Esophagus squamous epithelium (tissue), 5 donors: ENCODE results near the gene G0S2. TPM values are rescaled to one million over a fixed set of nuclear protein-coding genes. Genes with fewer than 3 reads are reported as not detected.

Source experiments
- DNase-seq: peaks from one replicate; lab custom pipeline; 2025; lab: John Stamatoyannopoulos, UW
- H3K27ac ChIP-seq, 4 donors: fragments of 200-600 bp; sonication (generic); one replicate each; pipeline ENCODE4 v1.5.1; 2016 to 2019; ENCODE audit warnings: mild to moderate bottlenecking in 1 of 4
- H3K27me3 ChIP-seq, 4 donors: fragments of 200-600 bp; sonication (generic); 1 replicate in 3 of 4; 2 replicates in 1 of 4; pipeline versions ENCODE4 v1.5.1 to v1.6.0; 2017 to 2021; ENCODE audit warnings: antibody characterized with exemption in 1 of 4
- H3K36me3 ChIP-seq, 3 donors: fragments of 200-600 bp; sonication (generic); one replicate each; pipeline ENCODE4 v1.5.1; 2016 to 2019
- H3K4me1 ChIP-seq, 3 donors: fragments of 200-600 bp; sonication (generic); one replicate each; pipeline ENCODE4 v1.5.1; 2017 to 2019
- H3K4me3 ChIP-seq, 4 donors: fragments of 200-600 bp; sonication (generic); 1 replicate in 3 of 4; 2 replicates in 1 of 4; pipeline ENCODE4 v1.5.1; 2016 to 2019; ENCODE audit warnings: mild to moderate bottlenecking in 2 of 4, moderate library complexity in 1 of 4
- H3K9me3 ChIP-seq, 3 donors: fragments of 200-600 bp; sonication (generic); one replicate each; pipeline ENCODE4 v1.5.1; 2016 to 2019
- CTCF ChIP-seq, 6 experiments: fragments of 450-650 bp in 4 of 6; fragments of 200-600 bp in 2 of 6; sonication (generic) in 2 of 6; IDR thresholded peaks; one replicate each; pipeline ENCODE4 v1.5.1; 2016 to 2019; ENCODE audit warnings: antibody characterized with exemption in 6 of 6, mild to moderate bottlenecking in 4 of 6, moderate library complexity in 4 of 6
- POLR2A ChIP-seq, 4 donors: fragments of 450-650 bp; IDR thresholded peaks; one replicate each; pipeline ENCODE4 v1.6.1; 2017; ENCODE audit warnings: antibody characterized with exemption in 4 of 4, mild to moderate bottlenecking in 4 of 4, moderate library complexity in 3 of 4
- WGBS, 2 donors: methylation state at CpG; one replicate each; pipeline ENCODE4 v1.1.5; 2018; 5-methylcytosine and 5-hydroxymethylcytosine counted together
- intact Hi-C: fragments of 100-400 bp; cut with DNase I; formaldehyde crosslinking; loops from one replicate; pipeline ENCODE4 v1.15.0; 2022
- total RNA-seq, 4 donors: library from RNA; depleted of rRNA; stranded (reverse); fragments of >200 nt; gene quantifications; one replicate each; pipeline ENCODE4 v1.1.0, GENCODE V29; 2016
- donor health status: DM: yes; HTN: yes; CAD: no.

The G0S2 gene
- total RNA-seq, 4 donors from 2014 or later = 6.7 to 25.2 (median 7.1) TPM

DNA sequence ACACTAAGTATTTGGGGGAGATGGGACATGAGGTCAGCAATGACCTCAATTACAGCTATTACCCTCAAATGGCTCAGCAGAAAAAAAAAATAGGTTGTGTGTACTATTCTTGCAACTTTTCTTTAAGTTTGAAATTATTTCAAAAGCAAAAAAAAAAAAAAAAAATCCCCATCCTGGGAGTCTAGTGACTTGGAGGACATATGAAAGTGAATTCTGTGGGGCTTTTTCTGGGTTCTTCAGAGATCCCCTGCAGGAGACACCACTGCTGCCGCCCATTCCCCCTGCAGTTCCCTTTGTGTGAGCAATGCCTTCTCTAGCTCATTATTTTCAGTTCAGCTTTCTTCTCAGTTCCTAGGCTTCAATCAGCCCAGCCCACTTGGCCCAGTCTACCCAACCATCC, 46.1 kb downstream of the G0S2 start:
- Histone ChIP-seq H3K9me3 (no peaks in the 10 kb centered on the region), H3K4me3 (no peak overlapping the region), H3K27me3 (no peaks in the 10 kb centered on the region), H3K36me3 (no peaks in the 10 kb centered on the region), H3K27ac (peak overlapping the region in 3 of 4 donors; percentile 42 to 55 (median 50)), H3K4me1 (peaks cover 4 to 41% (median 14%) of the 10 kb centered on the region in 3 donors)
- DNase-seq = no peak
- intact Hi-C loops = no loop called here
- WGBS, 2 donors = 83 to 89% methylated on average over 1 of the region's 1 CpG
- TF ChIP-seq CTCF (IDR thresholded peaks at IDR 0.05) (no peak), POLR2A (IDR thresholded peaks at IDR 0.05) (no peak)

DNA sequence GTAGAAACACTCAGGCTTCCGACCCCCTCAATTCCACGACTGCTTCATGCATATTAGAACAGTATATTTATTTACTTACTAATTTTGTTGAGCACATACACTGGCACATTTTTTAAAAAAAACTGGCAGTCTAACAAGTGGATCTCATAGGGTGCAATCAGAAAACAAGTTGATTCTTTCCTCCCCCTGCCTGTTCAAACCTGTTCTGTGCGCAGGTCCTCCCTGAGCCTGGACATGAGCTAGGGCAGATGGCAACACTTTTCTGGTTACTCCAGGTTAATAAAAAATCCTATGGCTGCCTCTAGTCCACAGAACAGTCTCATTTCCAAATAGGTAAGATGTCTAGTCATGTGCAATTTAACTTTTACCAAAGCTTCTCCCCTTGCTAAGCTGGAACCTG, 48.1 kb downstream of the G0S2 start:
- H3K4me1 ChIP-seq = peaks cover 4 to 41% (median 14%) of the 10 kb centered on the region in 3 donors
- H3K27me3 ChIP-seq = no peaks in the 10 kb centered on the region
- TF ChIP-seq CTCF (IDR thresholded peaks at IDR 0.05) (no peak), POLR2A (IDR thresholded peaks at IDR 0.05) (no peak)
- intact Hi-C loops = no loop called here
- no peaks in the 10 kb centered on the region for H3K36me3 ChIP-seq
- no peak overlapping the region for H3K4me3 ChIP-seq
- 41 to 60% methylated on average over 3 of the region's 3 CpGs for WGBS, 2 donors
- H3K27ac ChIP-seq = peak overlapping the region in 2 of 4 donors; percentile 26 to 49
- no peaks in the 10 kb centered on the region for H3K9me3 ChIP-seq
- no peak for DNase-seq

GRCh38 chr1:209723756-209724693, 48.8 kb downstream of the G0S2 start:
- Histone ChIP-seq H3K27ac (peak overlapping the region in 1 of 4 donors; percentile 22), H3K27me3 (no peaks in the 10 kb centered on the region), H3K9me3 (no peaks in the 10 kb centered on the region), H3K36me3 (no peaks in the 10 kb centered on the region), H3K4me1 (peaks cover 4 to 41% (median 14%) of the 10 kb centered on the region in 3 donors), H3K4me3 (no peak overlapping the region)
- 60 to 61% methylated on average over 3 of the region's 3 CpGs for WGBS, 2 donors
- no peak for TF ChIP-seq CTCF (IDR thresholded peaks at IDR 0.05)
- TF ChIP-seq POLR2A (IDR thresholded peaks at IDR 0.05) = no peak
- intact Hi-C loops = no loop called here
- DNase-seq = no peak

Other genes starting within 250 kb of the G0S2 start
- gene CAMK1G, start 91.7 kb upstream of the G0S2 start, total RNA-seq = under 1 TPM in 1 of 4 donors, not detected in 3; 0.19 TPM
- gene LAMB3, start 23.0 kb upstream of the G0S2 start, total RNA-seq = 100 to 1,000 TPM in 3 of 4 donors, 10 to 100 TPM in 1; 65.4 to 121 (median 113) TPM
- 1 to 10 TPM in 3 of 4 donors, not detected in 1; 1.5 to 5.9 (median 4.0) TPM for gene HSD11B1, start 29.4 kb downstream of the G0S2 start, total RNA-seq
- 10 to 100 TPM in 1 of 4 donors, 1 to 10 TPM in 3; 1.2 to 10.3 (median 1.9) TPM for gene TRAF3IP3, start 80.6 kb downstream of the G0S2 start, total RNA-seq
- 1 to 10 TPM; 2.9 to 6.2 (median 4.1) TPM for gene C1orf74, start 109.1 kb downstream of the G0S2 start, total RNA-seq
- gene IRF6, start 130.7 kb downstream of the G0S2 start, total RNA-seq = 100 to 1,000 TPM in 2 of 4 donors, 10 to 100 TPM in 2; 94.8 to 110 (median 98.6) TPM
- gene UTP25, start 152.6 kb downstream of the G0S2 start, total RNA-seq = 10 to 100 TPM in 1 of 4 donors, 1 to 10 TPM in 3; 3.9 to 13.5 (median 7.8) TPM